Measurements from ENCODE around the gene MANSC1. TPM values are rescaled to one million over a fixed set of nuclear protein-coding genes. Genes with fewer than 3 reads are reported as not detected.
A peak's percentile ranks its signal among the peaks of the same experiment; 100 is the strongest.

Gene MANSC1
- total RNA-seq, 4 donors from 2014 or later, result 5.1 to 34.4 (median 16.9) TPM

DNA sequence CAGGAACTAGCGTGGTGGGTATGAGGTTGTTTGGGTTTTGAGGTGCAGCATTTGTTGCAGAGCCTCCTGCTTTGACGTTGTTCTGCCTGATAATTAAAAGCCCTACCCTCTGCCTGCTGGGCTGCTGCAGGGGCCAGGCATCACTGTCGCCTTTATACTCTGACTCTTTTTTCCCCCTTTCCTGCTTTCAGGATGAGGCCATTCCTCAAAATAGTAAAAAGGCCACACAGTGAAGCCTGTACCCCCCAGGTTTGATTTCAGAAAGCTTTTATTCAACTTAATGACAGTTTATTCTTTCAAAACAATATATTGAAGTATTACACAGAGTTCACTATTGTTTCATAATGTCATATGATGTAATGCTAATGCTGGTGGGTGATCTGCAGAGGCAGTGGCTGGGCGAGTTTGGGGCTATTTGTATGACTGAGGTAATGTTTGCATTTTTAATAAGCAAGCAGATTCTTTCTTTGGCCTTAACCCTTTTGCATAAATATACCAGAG, 15.9 kb upstream of the MANSC1 start:
- intact Hi-C loops (cut with DNase I; ENCODE audit: low total_unique reads), result no loop called here
- Histone ChIP-seq H3K4me3 (no peak overlapping the region), H3K36me3 (no peaks in the 10 kb centered on the region), H3K9me3 (no peaks in the 10 kb centered on the region), H3K27me3 (no peaks in the 10 kb centered on the region), H3K27ac (no peak overlapping the region), H3K4me1 (no peaks in the 10 kb centered on the region)
- no peak for TF ChIP-seq POLR2A (IDR thresholded peaks at IDR 0.05)
- TF ChIP-seq, protein P1, sequence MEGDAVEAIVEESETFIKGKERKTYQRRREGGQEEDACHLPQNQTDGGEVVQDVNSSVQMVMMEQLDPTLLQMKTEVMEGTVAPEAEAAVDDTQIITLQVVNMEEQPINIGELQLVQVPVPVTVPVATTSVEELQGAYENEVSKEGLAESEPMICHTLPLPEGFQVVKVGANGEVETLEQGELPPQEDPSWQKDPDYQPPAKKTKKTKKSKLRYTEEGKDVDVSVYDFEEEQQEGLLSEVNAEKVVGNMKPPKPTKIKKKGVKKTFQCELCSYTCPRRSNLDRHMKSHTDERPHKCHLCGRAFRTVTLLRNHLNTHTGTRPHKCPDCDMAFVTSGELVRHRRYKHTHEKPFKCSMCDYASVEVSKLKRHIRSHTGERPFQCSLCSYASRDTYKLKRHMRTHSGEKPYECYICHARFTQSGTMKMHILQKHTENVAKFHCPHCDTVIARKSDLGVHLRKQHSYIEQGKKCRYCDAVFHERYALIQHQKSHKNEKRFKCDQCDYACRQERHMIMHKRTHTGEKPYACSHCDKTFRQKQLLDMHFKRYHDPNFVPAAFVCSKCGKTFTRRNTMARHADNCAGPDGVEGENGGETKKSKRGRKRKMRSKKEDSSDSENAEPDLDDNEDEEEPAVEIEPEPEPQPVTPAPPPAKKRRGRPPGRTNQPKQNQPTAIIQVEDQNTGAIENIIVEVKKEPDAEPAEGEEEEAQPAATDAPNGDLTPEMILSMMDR (IDR thresholded peaks at IDR 0.05), result no peak
- no peak for DNase-seq

GRCh38 chr12:12365446-12365802, 15.4 kb upstream of the MANSC1 start:
- Histone ChIP-seq H3K27ac (no peak overlapping the region), H3K9me3 (no peaks in the 10 kb centered on the region), H3K27me3 (no peaks in the 10 kb centered on the region), H3K4me3 (no peak overlapping the region), H3K36me3 (no peaks in the 10 kb centered on the region), H3K4me1 (no peaks in the 10 kb centered on the region)
- no peak for TF ChIP-seq POLR2A (IDR thresholded peaks at IDR 0.05)
- TF ChIP-seq, protein P1 (IDR thresholded peaks at IDR 0.05), result no peak
- intact Hi-C loops (cut with DNase I; ENCODE audit: low total_unique reads), result no loop called here
- DNase-seq, result no peak

GRCh38 chr12:12364787-12365445, 14.9 kb upstream of the MANSC1 start:
- no peaks in the 10 kb centered on the region for H3K4me1 ChIP-seq
- H3K27me3 ChIP-seq, result no peaks in the 10 kb centered on the region
- no peak for TF ChIP-seq POLR2A (IDR thresholded peaks at IDR 0.05)
- TF ChIP-seq, protein P1 (IDR thresholded peaks at IDR 0.05), result no peak
- intact Hi-C loops (cut with DNase I; ENCODE audit: low total_unique reads), result no loop called here
- H3K27ac ChIP-seq, result no peak overlapping the region
- H3K4me3 ChIP-seq, result no peak overlapping the region
- no peak for DNase-seq
- no peaks in the 10 kb centered on the region for H3K36me3 ChIP-seq
- no peaks in the 10 kb centered on the region for H3K9me3 ChIP-seq

GRCh38 chr12:12358528-12358927, 8.5 kb upstream of the MANSC1 start:
- no peak for TF ChIP-seq POLR2A (IDR thresholded peaks at IDR 0.05)
- TF ChIP-seq, protein P1 (IDR thresholded peaks at IDR 0.05), result no peak
- H3K4me1 ChIP-seq, result peaks cover 0 to 7% of the 10 kb centered on the region in 2 donors
- intact Hi-C loops (cut with DNase I; ENCODE audit: low total_unique reads), result no loop called here
- DNase-seq, result no peak
- H3K36me3 ChIP-seq, result no peaks in the 10 kb centered on the region
- H3K27me3 ChIP-seq, result no peaks in the 10 kb centered on the region
- H3K9me3 ChIP-seq, result no peaks in the 10 kb centered on the region
- peak overlapping the region; percentile 97 to 98 for H3K27ac ChIP-seq
- no peak overlapping the region for H3K4me3 ChIP-seq

- no peak for DNase-seq
- no peaks in the 10 kb centered on the region for H3K27me3 ChIP-seq
- no peak for TF ChIP-seq POLR2A (IDR thresholded peaks at IDR 0.05)
- TF ChIP-seq, protein P1 (IDR thresholded peaks at IDR 0.05), result no peak
- intact Hi-C loops (cut with DNase I; ENCODE audit: low total_unique reads), result no loop called here
- H3K4me1 ChIP-seq, result peaks cover 0 to 7% of the 10 kb centered on the region in 2 donors
- no peaks in the 10 kb centered on the region for H3K9me3 ChIP-seq
- H3K36me3 ChIP-seq, result no peaks in the 10 kb centered on the region
- H3K27ac ChIP-seq, result peak overlapping the region; percentile 97 to 98
- H3K4me3 ChIP-seq, result peak overlapping the region; percentile 93 to 94
Measured at GRCh38 chr12:12357719-12358461, 7.8 kb upstream of the MANSC1 start.

Measured in uterus (tissue), 4 donors.